CD8-positive, alpha-beta memory T cell (primary cell): Measurements from ENCODE around the gene CAPZA2. TPM values are rescaled to one million over a fixed set of nuclear protein-coding genes. Genes with fewer than 3 reads are reported as not detected.

ENCODE experiments used
- CTCF ChIA-PET: fragments of 350-600 bp; sonication (Branson Sonifier 250); formaldehyde crosslinking; loops from one replicate; lab custom pipeline; 2021; ENCODE audit warnings: antibody characterized with exemption; lab: Charles Lee
- POLR2A ChIA-PET: fragments of 350-600 bp; sonication (Branson Sonifier 250); formaldehyde crosslinking; loops from one replicate; lab custom pipeline; 2021; ENCODE audit warnings: antibody characterized with exemption; lab: Charles Lee
- DNase-seq, 5 donors: peaks; one replicate each; pipeline versions ENCODE4 v3.0.0 to v3.0.0-alpha.2; 2020 to 2022; ENCODE audit warnings: mixed read lengths in 1 of 5
- H3K27ac ChIP-seq: one replicate; pipeline ENCODE4 v1.7.0; 2013; ENCODE audit warnings: low read depth, mild to moderate bottlenecking, low read length, moderate library complexity
- H3K27me3 ChIP-seq: 2 replicates; pipeline ENCODE4 v1.7.0; 2013; ENCODE audit warnings: low read length, mild to moderate bottlenecking; ENCODE audit not compliant: insufficient read depth, poor library complexity, severe bottlenecking
- H3K36me3 ChIP-seq: 2 replicates; pipeline ENCODE4 v1.7.0; 2013; ENCODE audit warnings: mild to moderate bottlenecking, low read length, moderate library complexity; ENCODE audit not compliant: insufficient read depth
- H3K4me1 ChIP-seq: 2 replicates; pipeline ENCODE4 v1.7.0; 2013; ENCODE audit warnings: mild to moderate bottlenecking, low read length, moderate library complexity; ENCODE audit not compliant: insufficient read depth
- H3K4me3 ChIP-seq: 2 replicates; pipeline ENCODE4 v1.7.0; 2013; ENCODE audit warnings: mild to moderate bottlenecking, low read length
- H3K9me3 ChIP-seq: 2 replicates; pipeline ENCODE4 v1.7.0; 2013; ENCODE audit warnings: mild to moderate bottlenecking, low read length
- H3K27ac Mint-ChIP-seq, 8 donors: one replicate each; pipeline ENCODE4 v1.8.0; 2020 to 2021; ENCODE audit warnings: mixed read lengths in 8 of 8, mild to moderate bottlenecking in 6 of 8, inconsistent platforms in 3 of 8, moderate library complexity in 3 of 8
- H3K27me3 Mint-ChIP-seq, 2 donors: one replicate each; pipeline ENCODE4 v1.8.0; 2020 to 2021; ENCODE audit warnings: mixed read lengths in 2 of 2, mild to moderate bottlenecking in 1 of 2, moderate library complexity in 1 of 2
- H3K36me3 Mint-ChIP-seq, 3 donors: one replicate each; pipeline ENCODE4 v1.8.0; 2020 to 2021; ENCODE audit warnings: mixed read lengths in 3 of 3, inconsistent platforms in 1 of 3, mild to moderate bottlenecking in 1 of 3
- H3K4me1 Mint-ChIP-seq, 3 donors: one replicate each; pipeline ENCODE4 v1.8.0; 2020 to 2021; ENCODE audit warnings: mixed read lengths in 3 of 3, inconsistent platforms in 1 of 3, mild to moderate bottlenecking in 1 of 3
- H3K4me3 Mint-ChIP-seq, 7 donors: one replicate each; pipeline ENCODE4 v1.8.0; 2020 to 2021; ENCODE audit warnings: mixed read lengths in 7 of 7, mild to moderate bottlenecking in 6 of 7, moderate library complexity in 4 of 7, inconsistent platforms in 2 of 7
- H3K9me3 Mint-ChIP-seq, 5 donors: one replicate each; pipeline ENCODE4 v1.8.0; 2020 to 2022; ENCODE audit warnings: mixed read lengths in 5 of 5, mild to moderate bottlenecking in 3 of 5, moderate library complexity in 2 of 5, inconsistent platforms in 1 of 5
- polyA plus RNA-seq: library from polyadenylated mRNA; unstranded; fragments of 300-500 nt; fragmentation: Illumina TruSeq; gene quantifications from one replicate; pipeline ENCODE4 v1.2.3, GENCODE V29; 2021
- total RNA-seq, 2 experiments: library from RNA; stranded (reverse); gene quantifications; one replicate each; pipeline ENCODE4 v1.2.3, GENCODE V29; 2021

CAPZA2 gene
- total and polyA plus RNA-seq, 3 experiments from 2014 or later, result 170 to 206 (median 170) TPM

GRCh38 chr7:116884691-116885090 lies 22.3 kb downstream of the CAPZA2 start:
- no peak for DNase-seq
- Histone ChIP-seq H3K27ac (no peak overlapping the region), H3K36me3 (no peaks in the 10 kb centered on the region), H3K27me3 (no peaks in the 10 kb centered on the region), H3K4me3 (no peak overlapping the region), H3K9me3 (peaks cover 5% of the 10 kb centered on the region), H3K4me1 (peaks cover 14% of the 10 kb centered on the region)
- Mint-ChIP-seq H3K36me3 (peaks cover 10 to 44% (median 11%) of the 10 kb centered on the region in 3 donors), H3K9me3 (peaks cover 0 to 4% (median 0%) of the 10 kb centered on the region in 5 donors), H3K27ac (no peak overlapping the region), H3K4me3 (no peak overlapping the region), H3K27me3 (no peaks in the 10 kb centered on the region), H3K4me1 (peaks cover 39 to 66% (median 58%) of the 10 kb centered on the region in 3 donors)
- ChIA-PET CTCF (no interaction called here), POLR2A (no interaction called here)

GRCh38 chr7:116885724-116886123 lies 23.3 kb downstream of the CAPZA2 start:
- Histone ChIP-seq H3K4me3 (no peak overlapping the region), H3K27me3 (no peaks in the 10 kb centered on the region), H3K9me3 (peaks cover 5% of the 10 kb centered on the region), H3K36me3 (no peaks in the 10 kb centered on the region), H3K27ac (no peak overlapping the region), H3K4me1 (peaks cover 14% of the 10 kb centered on the region)
- DNase-seq, result no peak
- Mint-ChIP-seq H3K36me3 (peaks cover 11 to 47% (median 12%) of the 10 kb centered on the region in 3 donors), H3K27me3 (no peaks in the 10 kb centered on the region), H3K27ac (no peak overlapping the region), H3K4me3 (no peak overlapping the region), H3K9me3 (peaks cover 0 to 4% (median 0%) of the 10 kb centered on the region in 5 donors), H3K4me1 (peaks cover 37 to 66% (median 63%) of the 10 kb centered on the region in 3 donors)
- ChIA-PET CTCF (no interaction called here), POLR2A (no interaction called here)

- no peaks in the 10 kb centered on the region for H3K27me3 Mint-ChIP-seq
- peak overlapping the region in 2 of 8 donors; percentile 42 to 74 for H3K27ac Mint-ChIP-seq
- DNase-seq, result no peak
- no peak overlapping the region for H3K4me3 Mint-ChIP-seq
- peaks cover 34 to 62% (median 56%) of the 10 kb centered on the region in 3 donors for H3K4me1 Mint-ChIP-seq
- peaks cover 0 to 4% (median 0%) of the 10 kb centered on the region in 5 donors for H3K9me3 Mint-ChIP-seq
- ChIA-PET CTCF (no interaction called here), POLR2A (no interaction called here)
- no peak overlapping the region for H3K27ac ChIP-seq
- no peak overlapping the region for H3K4me3 ChIP-seq
- no peaks in the 10 kb centered on the region for H3K36me3 ChIP-seq
- peaks cover 5% of the 10 kb centered on the region for H3K9me3 ChIP-seq
- H3K36me3 Mint-ChIP-seq, result peaks cover 11 to 49% (median 11%) of the 10 kb centered on the region in 3 donors
- H3K4me1 ChIP-seq, result peaks cover 14% of the 10 kb centered on the region
- no peaks in the 10 kb centered on the region for H3K27me3 ChIP-seq
Measured at GRCh38 chr7:116886543-116887156, 24.3 kb downstream of the CAPZA2 start.

- ChIA-PET CTCF (no interaction called here), POLR2A (no interaction called here)
- Histone ChIP-seq H3K4me3 (no peak overlapping the region), H3K27me3 (no peaks in the 10 kb centered on the region), H3K36me3 (peaks cover 7% of the 10 kb centered on the region), H3K9me3 (no peaks in the 10 kb centered on the region), H3K4me1 (peaks cover 10% of the 10 kb centered on the region), H3K27ac (no peak overlapping the region)
- Mint-ChIP-seq H3K4me3 (no peak overlapping the region), H3K9me3 (peaks cover 0 to 4% (median 0%) of the 10 kb centered on the region in 5 donors), H3K27me3 (no peaks in the 10 kb centered on the region), H3K36me3 (peaks cover 15 to 68% (median 18%) of the 10 kb centered on the region in 3 donors), H3K4me1 (peaks cover 30 to 56% (median 56%) of the 10 kb centered on the region in 3 donors), H3K27ac (no peak overlapping the region)
- DNase-seq, result no peak
Measured at GRCh38 chr7:116888895-116889294, 26.5 kb downstream of the CAPZA2 start.

GRCh38 chr7:116895849-116896248 lies 33.5 kb downstream of the CAPZA2 start:
- Histone ChIP-seq H3K4me3 (no peak overlapping the region), H3K36me3 (peaks cover 10% of the 10 kb centered on the region), H3K27ac (no peak overlapping the region), H3K4me1 (no peaks in the 10 kb centered on the region), H3K9me3 (no peaks in the 10 kb centered on the region), H3K27me3 (no peaks in the 10 kb centered on the region)
- Mint-ChIP-seq H3K36me3 (peaks cover 20 to 64% (median 21%) of the 10 kb centered on the region in 3 donors), H3K9me3 (peaks cover 0 to 4% (median 0%) of the 10 kb centered on the region in 5 donors), H3K4me1 (peaks cover 19 to 40% (median 39%) of the 10 kb centered on the region in 3 donors), H3K27ac (peak overlapping the region in 3 of 8 donors; percentile 1 to 74 (median 32)), H3K4me3 (no peak overlapping the region), H3K27me3 (no peaks in the 10 kb centered on the region)
- ChIA-PET CTCF (interaction anchor here (1.1 kb wide), 1 partner anchor 35 kb away, joined by 3 read pairs; no protein-coding TSS in a partner anchor), POLR2A (no interaction called here)
- no peak for DNase-seq

- Histone ChIP-seq H3K4me1 (no peaks in the 10 kb centered on the region), H3K36me3 (peaks cover 14% of the 10 kb centered on the region), H3K27ac (no peak overlapping the region), H3K9me3 (no peaks in the 10 kb centered on the region), H3K4me3 (no peak overlapping the region), H3K27me3 (no peaks in the 10 kb centered on the region)
- Mint-ChIP-seq H3K9me3 (peaks cover 0 to 4% (median 0%) of the 10 kb centered on the region in 5 donors), H3K4me1 (peaks cover 19 to 39% (median 35%) of the 10 kb centered on the region in 3 donors), H3K27ac (peak overlapping the region in 1 of 8 donors; percentile 17), H3K36me3 (peaks cover 21 to 60% (median 23%) of the 10 kb centered on the region in 3 donors), H3K27me3 (no peaks in the 10 kb centered on the region), H3K4me3 (no peak overlapping the region)
- DNase-seq, result no peak
- POLR2A ChIA-PET, result no interaction called here
- CTCF ChIA-PET, result no interaction called here
Measured at GRCh38 chr7:116897661-116898060, 35.3 kb downstream of the CAPZA2 start.

- H3K4me3 Mint-ChIP-seq, result no peak overlapping the region
- H3K4me1 ChIP-seq, result no peaks in the 10 kb centered on the region
- H3K9me3 Mint-ChIP-seq, result peaks cover 0 to 4% (median 0%) of the 10 kb centered on the region in 5 donors
- ChIA-PET POLR2A (no interaction called here), CTCF (no interaction called here)
- H3K9me3 ChIP-seq, result no peaks in the 10 kb centered on the region
- no peaks in the 10 kb centered on the region for H3K27me3 Mint-ChIP-seq
- H3K36me3 ChIP-seq, result peaks cover 7% of the 10 kb centered on the region
- peaks cover 17 to 30% (median 29%) of the 10 kb centered on the region in 3 donors for H3K4me1 Mint-ChIP-seq
- no peak overlapping the region for H3K27ac Mint-ChIP-seq
- no peak overlapping the region for H3K27ac ChIP-seq
- peaks cover 20 to 61% (median 21%) of the 10 kb centered on the region in 3 donors for H3K36me3 Mint-ChIP-seq
- H3K4me3 ChIP-seq, result no peak overlapping the region
- no peak for DNase-seq
- no peaks in the 10 kb centered on the region for H3K27me3 ChIP-seq
Measured at GRCh38 chr7:116899308-116899707, 36.9 kb downstream of the CAPZA2 start.

- DNase-seq, result no peak
- ChIA-PET CTCF (no interaction called here), POLR2A (no interaction called here)
- Histone ChIP-seq H3K4me1 (no peaks in the 10 kb centered on the region), H3K4me3 (no peak overlapping the region), H3K27me3 (no peaks in the 10 kb centered on the region), H3K36me3 (peaks cover 11% of the 10 kb centered on the region), H3K27ac (no peak overlapping the region), H3K9me3 (no peaks in the 10 kb centered on the region)
- H3K4me1 Mint-ChIP-seq, result peaks cover 11 to 16% (median 14%) of the 10 kb centered on the region in 3 donors
- no peak overlapping the region for H3K4me3 Mint-ChIP-seq
- no peak overlapping the region for H3K27ac Mint-ChIP-seq
- H3K27me3 Mint-ChIP-seq, result no peaks in the 10 kb centered on the region
- H3K36me3 Mint-ChIP-seq, result peaks cover 20 to 61% (median 20%) of the 10 kb centered on the region in 3 donors
- peaks cover 0 to 4% (median 0%) of the 10 kb centered on the region in 5 donors for H3K9me3 Mint-ChIP-seq
Measured at GRCh38 chr7:116901143-116901542, 38.8 kb downstream of the CAPZA2 start.
